Astrocyte (in vitro differentiated cells and primary cell): Measurements from ENCODE around the gene KRTAP5-3. TPM values are rescaled to one million over a fixed set of nuclear protein-coding genes. Genes with fewer than 3 reads are reported as not detected.

Experiments
- DNase-seq: peaks from one replicate; pipeline ENCODE4 v3.0.0-alpha.2; 2010; ENCODE audit warnings: low read depth
- FAIRE-seq: peaks from 2 replicates; lab custom pipeline; 2011; peaks lifted over from hg19 to GRCh38; lab: Jason Lieb, UNC
- H2AFZ ChIP-seq: 2 replicates; pipeline ENCODE4 v1.6.0; 2012; ENCODE audit warnings: low read depth, low read length, inconsistent platforms
- H3K27ac ChIP-seq: 2 replicates; pipeline ENCODE4 v1.5.1; 2011; ENCODE audit warnings: low read depth, low read length, inconsistent platforms
- H3K27me3 ChIP-seq: 2 replicates; pipeline ENCODE4 v1.6.0; 2011; ENCODE audit warnings: low read length, inconsistent platforms; ENCODE audit not compliant: insufficient read depth
- H3K36me3 ChIP-seq: 2 replicates; pipeline ENCODE4 v1.5.1; 2011; ENCODE audit warnings: low read length, inconsistent platforms; ENCODE audit not compliant: insufficient read depth
- H3K4me1 ChIP-seq: 2 replicates; pipeline ENCODE4 v1.5.1; 2011; ENCODE audit warnings: low read length, inconsistent platforms; ENCODE audit not compliant: insufficient read depth
- H3K4me2 ChIP-seq: 2 replicates; pipeline ENCODE4 v1.6.0; 2012; ENCODE audit warnings: low read length, inconsistent platforms
- H3K4me3 ChIP-seq: 2 replicates; pipeline ENCODE4 v1.5.1; 2011; ENCODE audit warnings: low read depth, mild to moderate bottlenecking, low read length, inconsistent platforms; ENCODE audit not compliant: insufficient read depth
- H3K79me2 ChIP-seq: 2 replicates; pipeline ENCODE4 v1.6.0; 2012; ENCODE audit warnings: mild to moderate bottlenecking, low read length, inconsistent platforms; ENCODE audit not compliant: insufficient read depth
- H3K9ac ChIP-seq: 2 replicates; pipeline ENCODE4 v1.6.0; 2012; ENCODE audit warnings: mild to moderate bottlenecking, low read length, inconsistent platforms
- H3K9me3 ChIP-seq: 2 replicates; pipeline ENCODE4 v1.5.1; 2012; ENCODE audit warnings: low read depth, mild to moderate bottlenecking, low read length, inconsistent platforms; ENCODE audit not compliant: insufficient read depth
- H4K20me1 ChIP-seq: 2 replicates; pipeline ENCODE4 v1.6.0; 2012; ENCODE audit warnings: low read length, inconsistent platforms; ENCODE audit not compliant: insufficient read depth
- H3K27ac Mint-ChIP-seq: one replicate; pipeline ENCODE4 v1.8.0; 2021; ENCODE audit warnings: mild to moderate bottlenecking, mixed read lengths; ENCODE audit not compliant: unreplicated experiment
- H3K27me3 Mint-ChIP-seq: one replicate; pipeline ENCODE4 v1.8.0; 2021; ENCODE audit warnings: low read depth, mixed read lengths; ENCODE audit not compliant: unreplicated experiment
- H3K36me3 Mint-ChIP-seq: one replicate; pipeline ENCODE4 v1.8.0; 2021; ENCODE audit warnings: low read depth, mixed read lengths; ENCODE audit not compliant: unreplicated experiment
- H3K4me1 Mint-ChIP-seq: one replicate; pipeline ENCODE4 v1.8.0; 2021; ENCODE audit warnings: low read depth, mixed read lengths; ENCODE audit not compliant: unreplicated experiment
- H3K4me3 Mint-ChIP-seq: one replicate; pipeline ENCODE4 v1.8.0; 2021; ENCODE audit warnings: mild to moderate bottlenecking, moderate library complexity, mixed read lengths; ENCODE audit not compliant: unreplicated experiment
- H3K9me3 Mint-ChIP-seq: one replicate; pipeline ENCODE4 v1.8.0; 2021; ENCODE audit warnings: mild to moderate bottlenecking, mixed read lengths; ENCODE audit not compliant: unreplicated experiment
- EZH2 ChIP-seq: IDR thresholded peaks from 2 replicates; pipeline ENCODE4 v1.6.1; 2012; ENCODE audit warnings: mild to moderate bottlenecking, low read length, inconsistent platforms; ENCODE audit not compliant: insufficient read depth
- total RNA-seq: library from RNA; stranded (reverse); gene quantifications from 2 replicates; pipeline ENCODE4 v1.2.1, GENCODE V29; 2021
- TF ChIP-seq, protein P1 (sequence below): IDR thresholded peaks from 2 replicates; pipeline ENCODE4 v1.5.1; 2011; ENCODE audit warnings: low read depth, mild to moderate bottlenecking, inconsistent platforms, low read length, moderate library complexity; ENCODE audit not compliant: insufficient read depth

Gene KRTAP5-3
- total RNA-seq, 1 donor from 2014 or later, result not detected

DNA sequence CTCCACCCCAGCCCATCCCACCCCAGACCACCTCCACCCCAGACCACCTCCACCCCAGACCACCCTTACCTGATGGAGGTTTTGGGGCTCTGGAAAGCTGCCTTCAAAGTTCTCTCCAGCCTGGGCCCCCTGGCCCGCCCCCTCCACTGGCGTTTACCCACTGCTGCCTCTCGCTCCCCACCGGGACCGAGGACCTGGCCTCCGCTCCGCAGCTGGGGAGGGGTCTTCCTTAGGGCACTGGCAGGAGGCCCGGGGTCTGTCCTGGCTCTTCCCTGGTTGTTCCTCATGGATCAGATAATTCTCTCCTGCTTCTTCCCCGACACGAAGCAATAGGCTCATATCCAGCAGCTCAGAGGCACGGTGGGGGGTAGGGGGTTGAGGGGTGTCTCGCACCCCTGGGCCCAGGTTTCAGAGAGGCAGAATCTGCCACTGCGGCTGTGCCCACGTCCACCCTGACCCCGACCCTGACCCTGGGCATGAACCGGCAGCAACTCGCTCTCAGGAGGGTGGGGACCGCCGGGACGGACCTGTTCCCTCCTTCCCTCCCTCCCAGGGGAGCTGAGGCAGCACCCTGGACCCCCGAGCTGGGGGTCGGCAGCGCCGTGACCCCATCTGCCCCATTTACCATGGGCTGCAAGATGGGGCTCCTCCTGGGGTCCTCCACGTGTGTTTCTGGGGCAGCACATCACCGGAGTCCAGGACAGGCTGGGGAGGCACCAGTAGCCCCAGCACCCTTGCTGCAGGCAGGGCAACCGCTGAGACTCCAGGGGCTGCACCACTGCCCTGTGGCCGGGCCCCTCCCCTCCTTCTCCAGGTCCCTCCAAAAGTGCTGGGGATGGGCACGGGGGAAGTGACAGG is 34.3 kb upstream of the KRTAP5-3 start:
- Histone ChIP-seq H3K9ac (no peak overlapping the region), H3K79me2 (no peaks in the 10 kb centered on the region), H3K4me3 (no peak overlapping the region), H3K27me3 (peaks cover 14% of the 10 kb centered on the region), H2AFZ (no peak overlapping the region), H3K36me3 (no peaks in the 10 kb centered on the region), H3K4me2 (no peak overlapping the region), H3K27ac (no peak overlapping the region), H3K4me1 (no peaks in the 10 kb centered on the region), H3K9me3 (no peaks in the 10 kb centered on the region), H4K20me1 (no peaks in the 10 kb centered on the region)
- Mint-ChIP-seq H3K9me3 (no peaks in the 10 kb centered on the region), H3K27me3 (peaks cover 54% of the 10 kb centered on the region), H3K4me1 (no peaks in the 10 kb centered on the region), H3K4me3 (no peak overlapping the region), H3K27ac (no peak overlapping the region), H3K36me3 (no peaks in the 10 kb centered on the region)
- no peak for TF ChIP-seq EZH2
- TF ChIP-seq, protein P1, sequence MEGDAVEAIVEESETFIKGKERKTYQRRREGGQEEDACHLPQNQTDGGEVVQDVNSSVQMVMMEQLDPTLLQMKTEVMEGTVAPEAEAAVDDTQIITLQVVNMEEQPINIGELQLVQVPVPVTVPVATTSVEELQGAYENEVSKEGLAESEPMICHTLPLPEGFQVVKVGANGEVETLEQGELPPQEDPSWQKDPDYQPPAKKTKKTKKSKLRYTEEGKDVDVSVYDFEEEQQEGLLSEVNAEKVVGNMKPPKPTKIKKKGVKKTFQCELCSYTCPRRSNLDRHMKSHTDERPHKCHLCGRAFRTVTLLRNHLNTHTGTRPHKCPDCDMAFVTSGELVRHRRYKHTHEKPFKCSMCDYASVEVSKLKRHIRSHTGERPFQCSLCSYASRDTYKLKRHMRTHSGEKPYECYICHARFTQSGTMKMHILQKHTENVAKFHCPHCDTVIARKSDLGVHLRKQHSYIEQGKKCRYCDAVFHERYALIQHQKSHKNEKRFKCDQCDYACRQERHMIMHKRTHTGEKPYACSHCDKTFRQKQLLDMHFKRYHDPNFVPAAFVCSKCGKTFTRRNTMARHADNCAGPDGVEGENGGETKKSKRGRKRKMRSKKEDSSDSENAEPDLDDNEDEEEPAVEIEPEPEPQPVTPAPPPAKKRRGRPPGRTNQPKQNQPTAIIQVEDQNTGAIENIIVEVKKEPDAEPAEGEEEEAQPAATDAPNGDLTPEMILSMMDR, result no peak
- DNase-seq, result no peak
- no peak for FAIRE-seq

DNA sequence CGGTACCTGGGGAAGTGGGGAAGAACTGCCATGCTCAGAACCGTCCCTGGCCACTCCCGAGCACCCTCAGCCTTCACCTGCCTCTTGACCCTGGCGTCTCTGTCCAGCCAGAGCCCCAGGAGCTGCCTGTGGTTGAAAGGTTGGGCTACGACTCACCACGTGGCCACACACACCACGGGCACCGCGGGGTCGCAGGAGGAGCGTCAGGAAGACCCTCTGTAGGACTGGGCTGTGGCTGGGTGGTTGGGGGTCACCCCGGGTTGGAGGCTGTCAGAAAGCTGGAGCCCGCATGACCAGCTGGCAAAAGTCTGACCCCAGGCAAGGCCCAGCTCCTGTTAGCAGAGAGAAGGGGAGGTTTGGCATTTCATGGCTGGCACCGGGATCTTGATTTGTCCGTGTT is 32.8 kb upstream of the KRTAP5-3 start:
- Mint-ChIP-seq H3K4me1 (no peaks in the 10 kb centered on the region), H3K36me3 (no peaks in the 10 kb centered on the region), H3K4me3 (no peak overlapping the region), H3K9me3 (no peaks in the 10 kb centered on the region), H3K27me3 (peaks cover 55% of the 10 kb centered on the region), H3K27ac (no peak overlapping the region)
- no peaks in the 10 kb centered on the region for H4K20me1 ChIP-seq
- no peak overlapping the region for H3K4me2 ChIP-seq
- DNase-seq (no peak), FAIRE-seq (no peak)
- no peaks in the 10 kb centered on the region for H3K4me1 ChIP-seq
- no peaks in the 10 kb centered on the region for H3K36me3 ChIP-seq
- no peak overlapping the region for H3K9ac ChIP-seq
- H3K4me3 ChIP-seq, result no peak overlapping the region
- peaks cover 17% of the 10 kb centered on the region for H3K27me3 ChIP-seq
- no peaks in the 10 kb centered on the region for H3K9me3 ChIP-seq
- no peaks in the 10 kb centered on the region for H3K79me2 ChIP-seq
- TF ChIP-seq, protein P1, result no peak
- TF ChIP-seq EZH2, result no peak
- H2AFZ ChIP-seq, result no peak overlapping the region
- no peak overlapping the region for H3K27ac ChIP-seq
